ENCODE measurements around the gene LRP1B.

DNA sequence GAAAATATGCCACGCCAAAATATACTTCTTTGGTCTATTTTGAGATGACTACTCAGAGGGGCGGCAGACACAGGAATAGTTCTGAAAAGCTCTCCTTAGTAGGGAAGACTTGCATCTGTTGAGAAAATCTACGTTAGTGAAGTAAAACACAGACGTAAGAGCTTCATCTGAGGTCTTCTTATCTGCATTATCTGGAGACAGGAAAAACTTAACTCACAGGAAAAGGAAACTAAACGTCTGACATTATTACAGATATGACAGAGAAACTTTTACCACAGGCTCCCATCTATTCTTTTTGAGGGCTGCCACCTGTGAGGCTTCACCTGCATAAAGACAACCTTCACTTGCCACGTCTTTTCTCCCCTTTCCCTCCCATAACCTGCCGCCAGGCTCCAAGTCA, 1295.7 kb downstream of the LRP1B start:
- TF ChIP-seq, protein P1, sequence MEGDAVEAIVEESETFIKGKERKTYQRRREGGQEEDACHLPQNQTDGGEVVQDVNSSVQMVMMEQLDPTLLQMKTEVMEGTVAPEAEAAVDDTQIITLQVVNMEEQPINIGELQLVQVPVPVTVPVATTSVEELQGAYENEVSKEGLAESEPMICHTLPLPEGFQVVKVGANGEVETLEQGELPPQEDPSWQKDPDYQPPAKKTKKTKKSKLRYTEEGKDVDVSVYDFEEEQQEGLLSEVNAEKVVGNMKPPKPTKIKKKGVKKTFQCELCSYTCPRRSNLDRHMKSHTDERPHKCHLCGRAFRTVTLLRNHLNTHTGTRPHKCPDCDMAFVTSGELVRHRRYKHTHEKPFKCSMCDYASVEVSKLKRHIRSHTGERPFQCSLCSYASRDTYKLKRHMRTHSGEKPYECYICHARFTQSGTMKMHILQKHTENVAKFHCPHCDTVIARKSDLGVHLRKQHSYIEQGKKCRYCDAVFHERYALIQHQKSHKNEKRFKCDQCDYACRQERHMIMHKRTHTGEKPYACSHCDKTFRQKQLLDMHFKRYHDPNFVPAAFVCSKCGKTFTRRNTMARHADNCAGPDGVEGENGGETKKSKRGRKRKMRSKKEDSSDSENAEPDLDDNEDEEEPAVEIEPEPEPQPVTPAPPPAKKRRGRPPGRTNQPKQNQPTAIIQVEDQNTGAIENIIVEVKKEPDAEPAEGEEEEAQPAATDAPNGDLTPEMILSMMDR (IDR thresholded peaks at IDR 0.05): no peak
- TF ChIP-seq EZH2 (IDR thresholded peaks at IDR 0.05; ENCODE audit: borderline replicate concordance, insufficient read depth, low read depth, low read length, poor library complexity, severe bottlenecking): no peak
